ENCODE measurements around the gene TRIM47.

TRIM47 gene

GRCh38 chr17:75832164-75832651, 46.2 kb downstream of the TRIM47 start:
- DNase-seq (ENCODE audit: low read depth): peak; percentile 91
- TF ChIP-seq CTCF (conservative IDR thresholded peaks at IDR 0.05; ENCODE audit: control insufficient read depth, insufficient read depth, low read depth, low read length): no peak

DNA sequence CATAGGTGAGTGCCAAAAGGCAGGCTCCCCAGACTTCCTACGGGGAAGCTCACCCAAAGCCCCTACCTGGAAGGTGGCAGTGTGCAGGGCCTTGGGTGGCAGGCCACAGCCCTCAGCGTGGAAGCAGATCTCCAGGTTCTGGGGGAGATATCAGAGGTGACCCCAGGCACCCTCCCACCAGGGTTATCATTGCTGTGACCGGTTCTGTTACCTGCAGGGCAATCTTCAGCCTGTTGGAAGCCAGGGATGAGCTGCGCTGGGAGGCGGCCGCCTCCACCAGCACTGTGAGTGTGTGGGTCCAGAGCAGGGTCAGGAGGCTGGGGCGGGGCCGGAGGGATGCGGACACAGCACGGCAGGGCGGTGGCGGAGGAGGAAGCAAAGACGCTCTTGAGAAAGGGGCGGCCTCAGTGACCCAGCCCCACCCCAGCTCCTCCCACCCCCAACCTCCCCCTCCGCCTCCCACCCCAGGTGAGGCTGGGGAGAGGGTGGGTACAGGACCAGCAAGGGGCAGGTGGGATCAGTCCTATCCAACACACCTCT, 47.3 kb downstream of the TRIM47 start:
- no peak for DNase-seq (ENCODE audit: low read depth)
- H3K4me3 ChIP-seq (ENCODE audit: control insufficient read depth, low read depth, low read length): no peak overlapping the region
- TF ChIP-seq CTCF (conservative IDR thresholded peaks at IDR 0.05; ENCODE audit: control insufficient read depth, insufficient read depth, low read depth, low read length): no peak

More at GRCh38 chr17:75832164-75832651, 46.2 kb downstream of the TRIM47 start:
- H3K4me3 ChIP-seq (ENCODE audit: control insufficient read depth, low read depth, low read length): no peak overlapping the region

DNA sequence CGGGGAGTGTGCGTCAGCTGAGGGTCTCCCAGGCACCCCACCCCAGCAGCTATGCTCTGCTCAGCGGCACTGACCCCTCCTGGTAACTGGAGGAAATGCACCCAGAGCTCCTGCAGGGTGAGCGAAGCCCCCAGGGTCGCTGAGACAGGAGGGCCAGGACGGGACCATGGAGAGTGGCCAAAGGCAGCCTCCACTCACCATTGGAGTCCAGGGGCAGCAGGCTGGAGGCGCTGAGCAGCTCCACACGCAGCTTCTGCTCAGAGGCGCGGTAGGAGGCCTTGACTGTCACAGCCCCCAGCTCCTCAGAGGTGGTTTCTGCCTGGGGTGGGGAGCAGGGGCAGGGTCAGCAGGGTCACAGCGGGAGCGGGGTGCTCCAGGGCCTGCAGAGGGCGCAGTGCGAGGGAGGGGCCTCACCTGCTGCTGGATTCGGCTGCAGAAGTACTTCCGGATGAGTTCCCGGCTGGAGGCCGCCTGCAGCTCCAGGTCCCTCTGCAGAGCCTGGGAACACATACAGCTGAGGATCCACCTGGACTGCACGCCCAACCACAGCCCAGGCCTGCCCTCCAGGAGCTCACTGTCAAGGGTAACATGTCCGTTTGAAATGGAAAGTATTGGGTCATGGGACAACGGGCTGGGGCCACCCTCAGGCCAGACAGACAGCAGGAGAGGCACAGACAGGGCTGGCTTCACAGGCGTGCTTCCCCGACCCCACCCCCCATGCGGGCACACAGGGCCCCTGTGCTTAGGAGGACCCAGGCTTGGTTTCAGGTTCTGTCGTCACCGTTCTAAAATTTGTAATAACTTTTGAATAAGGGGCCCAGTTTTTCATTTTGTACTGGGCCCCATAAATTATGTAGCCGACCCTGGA, 48.0 kb downstream of the TRIM47 start:
- peak; percentile 54 for TF ChIP-seq CTCF (conservative IDR thresholded peaks at IDR 0.05; ENCODE audit: control insufficient read depth, insufficient read depth, low read depth, low read length)
- DNase-seq (ENCODE audit: low read depth): no peak
- no peak overlapping the region for H3K4me3 ChIP-seq (ENCODE audit: control insufficient read depth, low read depth, low read length)

DNA sequence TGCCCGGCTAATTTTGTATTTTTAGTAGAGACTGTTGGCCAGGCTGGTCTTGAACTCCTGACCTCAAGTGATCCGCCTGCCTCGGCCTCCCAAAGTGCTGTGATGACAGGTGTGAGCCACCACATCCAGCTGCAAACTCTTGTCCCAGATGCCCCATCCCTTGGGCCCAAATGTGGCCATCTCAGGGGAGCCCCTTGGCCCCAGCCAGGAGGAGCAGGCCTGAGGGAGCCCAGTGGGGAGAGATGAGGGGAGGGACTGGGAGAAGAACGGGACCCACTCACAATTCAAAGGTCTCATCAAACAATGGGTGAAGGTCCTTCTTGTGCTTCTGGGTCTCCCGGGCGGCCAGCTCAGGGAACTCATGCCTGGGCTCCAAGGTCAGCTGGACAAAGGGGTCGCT, 48.6 kb downstream of the TRIM47 start:
- DNase-seq (ENCODE audit: low read depth): no peak
- no peak overlapping the region for H3K4me3 ChIP-seq (ENCODE audit: control insufficient read depth, low read depth, low read length)
- TF ChIP-seq CTCF (conservative IDR thresholded peaks at IDR 0.05; ENCODE audit: control insufficient read depth, insufficient read depth, low read depth, low read length): no peak

DNA sequence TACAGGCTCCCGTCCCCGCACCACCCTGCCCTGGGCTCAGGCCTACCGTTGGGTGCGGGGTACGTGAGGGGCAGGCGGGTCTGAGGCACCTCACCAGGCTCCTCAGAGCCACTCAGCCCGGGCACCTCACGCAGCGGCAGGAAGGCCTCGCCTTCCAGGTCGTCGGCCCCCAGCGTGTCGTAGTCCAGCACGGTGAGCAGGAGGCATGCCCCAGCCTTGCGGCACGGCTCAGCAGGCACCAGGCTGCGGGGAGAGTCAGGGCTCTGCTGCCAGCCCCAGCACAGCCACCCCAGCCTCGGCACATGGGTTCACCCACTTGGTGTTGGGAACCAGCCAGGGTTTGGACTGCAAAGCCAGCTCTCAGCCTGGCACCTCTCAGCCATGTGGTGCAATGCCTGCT, 49.6 kb downstream of the TRIM47 start:
- H3K4me3 ChIP-seq (ENCODE audit: control insufficient read depth, low read depth, low read length): no peak overlapping the region

GRCh38 chr17:75828076-75828400, 50.3 kb downstream of the TRIM47 start:
- no peak for DNase-seq (ENCODE audit: low read depth)
- no peak overlapping the region for H3K4me3 ChIP-seq (ENCODE audit: control insufficient read depth, low read depth, low read length)
- no peak for TF ChIP-seq CTCF (conservative IDR thresholded peaks at IDR 0.05; ENCODE audit: control insufficient read depth, insufficient read depth, low read depth, low read length)

More for the DNA sequence above, 49.6 kb downstream of the TRIM47 start:
- DNase-seq (ENCODE audit: low read depth): no peak
- no peak for TF ChIP-seq CTCF (conservative IDR thresholded peaks at IDR 0.05; ENCODE audit: control insufficient read depth, insufficient read depth, low read depth, low read length)
